Tibial nerve (tissue), 4 donors: ENCODE results near the gene TBC1D22A. TPM values are rescaled to one million over a fixed set of nuclear protein-coding genes. Genes with fewer than 3 reads are reported as not detected.
A peak's percentile ranks its signal among the peaks of the same experiment; 100 is the strongest.

Experiments used
- DNase-seq, 2 donors: peaks; one replicate each; pipeline ENCODE4 v3.0.0-alpha.2; 2019; ENCODE audit warnings: low spot score in 2 of 2
- H3K27ac ChIP-seq, 4 donors: fragments of 200-600 bp; sonication (generic) in 3 of 4; one replicate each; pipeline ENCODE4 v1.5.1; 2017 to 2019; ENCODE audit warnings: mild to moderate bottlenecking in 1 of 4
- H3K27me3 ChIP-seq, 2 donors: fragments of 200-600 bp; sonication (generic) in 1 of 2; one replicate each; pipeline versions ENCODE4 v1.5.1 to v1.6.0; 2017 to 2019
- H3K36me3 ChIP-seq, 3 donors: fragments of 200-600 bp; sonication (generic); one replicate each; pipeline ENCODE4 v1.5.1; 2018 to 2019
- H3K4me1 ChIP-seq, 4 donors: fragments of 200-600 bp; sonication (generic) in 3 of 4; one replicate each; pipeline ENCODE4 v1.5.1; 2017 to 2019
- H3K4me3 ChIP-seq, 4 donors: fragments of 200-600 bp; sonication (generic) in 3 of 4; one replicate each; pipeline ENCODE4 v1.5.1; 2017 to 2019; ENCODE audit warnings: mild to moderate bottlenecking in 1 of 4, moderate library complexity in 1 of 4
- H3K9me3 ChIP-seq, 4 donors: fragments of 200-600 bp; sonication (generic) in 3 of 4; one replicate each; pipeline ENCODE4 v1.5.1; 2017 to 2019
- CTCF ChIP-seq, 5 experiments: fragments of 200-600 bp in 3 of 5; fragments of 450-650 bp in 2 of 5; sonication (generic) in 3 of 5; IDR thresholded peaks; one replicate each; pipeline ENCODE4 v1.5.1; 2016 to 2019; ENCODE audit warnings: antibody characterized with exemption in 5 of 5, mild to moderate bottlenecking in 3 of 5, moderate library complexity in 2 of 5
- EP300 ChIP-seq, 2 donors: sonication (generic); formaldehyde crosslinking; IDR thresholded peaks; one replicate each; pipeline ENCODE4 v1.6.1; 2017; ENCODE audit warnings: antibody characterized with exemption in 2 of 2, mild to moderate bottlenecking in 1 of 2
- POLR2A ChIP-seq, 2 donors: fragments of 450-650 bp; IDR thresholded peaks; one replicate each; pipeline ENCODE4 v1.6.1; 2017; ENCODE audit warnings: antibody characterized with exemption in 2 of 2, mild to moderate bottlenecking in 2 of 2, moderate library complexity in 2 of 2
- WGBS, 2 donors: methylation state at CpG; one replicate each; pipeline ENCODE4 v1.1.5; 2018; 5-methylcytosine and 5-hydroxymethylcytosine counted together
- total RNA-seq, 4 donors: library from RNA; depleted of rRNA; stranded (reverse); fragments of >200 nt; gene quantifications; one replicate each; pipeline ENCODE4 v1.1.0, GENCODE V29; 2016

TBC1D22A gene
- total RNA-seq, 4 donors from 2014 or later = 27.3 to 35.4 (median 29.3) TPM

- no peak for DNase-seq
- Histone ChIP-seq H3K9me3 (no peaks in the 10 kb centered on the region), H3K27me3 (no peaks in the 10 kb centered on the region), H3K4me1 (peaks cover 0 to 17% (median 3%) of the 10 kb centered on the region in 4 donors), H3K27ac (peak overlapping the region in 2 of 4 donors; percentile 54 to 71), H3K4me3 (no peak overlapping the region), H3K36me3 (peaks cover 0 to 26% (median 0%) of the 10 kb centered on the region in 3 donors)
- WGBS, 2 donors = 57 to 58% methylated on average over 12 of the region's 12 CpGs
- TF ChIP-seq EP300 (IDR thresholded peaks at IDR 0.05) (peak in 1 of 2 donors; percentile 42), CTCF (IDR thresholded peaks at IDR 0.05) (no peak)
Observed at GRCh38 chr22:46883092-46883910, 120.9 kb downstream of the TBC1D22A start.

- no peak for DNase-seq
- H3K4me3 ChIP-seq = no peak overlapping the region
- H3K4me1 ChIP-seq = peaks cover 0 to 6% (median under 1%) of the 10 kb centered on the region in 4 donors
- WGBS, 2 donors = 86% methylated on average over 8 of the region's 8 CpGs
- peaks cover 0 to 26% (median 0%) of the 10 kb centered on the region in 3 donors for H3K36me3 ChIP-seq
- no peaks in the 10 kb centered on the region for H3K27me3 ChIP-seq
- TF ChIP-seq EP300 (IDR thresholded peaks at IDR 0.05) = no peak
- no peak for TF ChIP-seq POLR2A (IDR thresholded peaks at IDR 0.05)
- no peak for TF ChIP-seq CTCF (IDR thresholded peaks at IDR 0.05)
- H3K9me3 ChIP-seq = no peaks in the 10 kb centered on the region
- H3K27ac ChIP-seq = peak overlapping the region in 3 of 4 donors; percentile 19 to 71 (median 54)
Observed at GRCh38 chr22:46884365-46884764, 121.9 kb downstream of the TBC1D22A start.

- no peak overlapping the region for H3K4me3 ChIP-seq
- TF ChIP-seq CTCF (IDR thresholded peaks at IDR 0.05) (no peak), EP300 (IDR thresholded peaks at IDR 0.05) (no peak), POLR2A (IDR thresholded peaks at IDR 0.05) (no peak)
- no peaks in the 10 kb centered on the region for H3K4me1 ChIP-seq
- DNase-seq = no peak
- H3K27me3 ChIP-seq = no peaks in the 10 kb centered on the region
- H3K9me3 ChIP-seq = no peaks in the 10 kb centered on the region
- peaks cover 0 to 31% (median 0%) of the 10 kb centered on the region in 3 donors for H3K36me3 ChIP-seq
- WGBS, 2 donors = 91 to 92% methylated on average over 11 of the region's 11 CpGs
- no peak overlapping the region for H3K27ac ChIP-seq
Observed at GRCh38 chr22:46887978-46888377, 125.5 kb downstream of the TBC1D22A start.

- peaks cover 0 to 19% (median 0%) of the 10 kb centered on the region in 3 donors for H3K36me3 ChIP-seq
- H3K4me3 ChIP-seq = no peak overlapping the region
- no peak for TF ChIP-seq EP300 (IDR thresholded peaks at IDR 0.05)
- TF ChIP-seq POLR2A (IDR thresholded peaks at IDR 0.05) = no peak
- no peak for TF ChIP-seq CTCF (IDR thresholded peaks at IDR 0.05)
- no peak for DNase-seq
- WGBS, 2 donors = 87 to 88% methylated on average over 10 of the region's 10 CpGs
- peak overlapping the region in 1 of 4 donors; percentile 36 for H3K27ac ChIP-seq
- no peaks in the 10 kb centered on the region for H3K9me3 ChIP-seq
- H3K27me3 ChIP-seq = no peaks in the 10 kb centered on the region
- peaks cover 0 to 27% (median 14%) of the 10 kb centered on the region in 4 donors for H3K4me1 ChIP-seq
Observed at GRCh38 chr22:46890819-46891218, 128.4 kb downstream of the TBC1D22A start.

- H3K27me3 ChIP-seq = no peaks in the 10 kb centered on the region
- H3K9me3 ChIP-seq = no peaks in the 10 kb centered on the region
- 68 to 69% methylated on average over 5 of the region's 5 CpGs for whole genome bisulfite sequencing, 2 donors
- H3K36me3 ChIP-seq = peaks cover 0 to 17% (median 0%) of the 10 kb centered on the region in 3 donors
- H3K27ac ChIP-seq = peak overlapping the region in 2 of 4 donors; percentile 36 to 50
- DNase-seq = no peak
- H3K4me1 ChIP-seq = peaks cover 0 to 30% (median 16%) of the 10 kb centered on the region in 4 donors
- no peak for TF ChIP-seq POLR2A (IDR thresholded peaks at IDR 0.05)
- no peak for TF ChIP-seq CTCF (IDR thresholded peaks at IDR 0.05)
- TF ChIP-seq EP300 (IDR thresholded peaks at IDR 0.05) = no peak
- no peak overlapping the region for H3K4me3 ChIP-seq
Observed at GRCh38 chr22:46891382-46891951, 129.0 kb downstream of the TBC1D22A start.
